ENCODE results near the gene GOLGA8G. TPM values are rescaled to one million over a fixed set of nuclear protein-coding genes. Genes with fewer than 3 reads are reported as not detected.
"Not testable (repeated sequence)": the region's sequence is repeated elsewhere in the genome, so short reads cannot be mapped to it uniquely, and the experiment has no call there.

GOLGA8G gene, protein sequence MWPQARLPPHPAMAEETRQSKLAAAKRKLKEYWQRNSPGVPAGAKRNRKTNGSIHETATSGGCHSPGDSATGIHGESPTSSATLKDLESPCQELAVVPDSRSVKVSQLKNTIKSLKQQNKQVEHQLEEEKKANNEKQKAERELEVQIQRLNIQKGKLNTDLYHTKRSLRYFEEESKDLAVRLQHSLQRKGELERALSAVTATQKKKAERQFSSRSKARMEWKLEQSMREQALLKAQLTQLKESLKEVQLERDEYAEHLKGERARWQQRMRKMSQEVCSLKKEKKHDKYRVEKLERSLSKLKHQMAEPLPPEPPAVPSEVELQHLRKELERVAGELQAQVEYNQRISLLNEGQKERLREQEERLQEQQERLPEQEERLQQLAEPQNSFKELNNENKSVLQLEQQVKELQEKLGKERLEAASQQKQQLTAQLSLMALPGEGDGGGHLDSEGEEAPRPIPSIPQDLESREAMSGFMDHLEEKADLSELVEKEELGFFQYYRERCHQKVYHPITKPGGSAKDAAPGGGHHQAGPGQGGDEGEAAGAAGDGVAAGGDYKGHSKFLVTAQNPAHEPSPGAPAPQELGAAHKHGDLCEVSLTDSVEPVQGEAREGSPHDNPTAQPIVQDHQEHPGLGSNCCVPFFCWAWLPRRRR
- total RNA-seq, result not detected

DNA sequence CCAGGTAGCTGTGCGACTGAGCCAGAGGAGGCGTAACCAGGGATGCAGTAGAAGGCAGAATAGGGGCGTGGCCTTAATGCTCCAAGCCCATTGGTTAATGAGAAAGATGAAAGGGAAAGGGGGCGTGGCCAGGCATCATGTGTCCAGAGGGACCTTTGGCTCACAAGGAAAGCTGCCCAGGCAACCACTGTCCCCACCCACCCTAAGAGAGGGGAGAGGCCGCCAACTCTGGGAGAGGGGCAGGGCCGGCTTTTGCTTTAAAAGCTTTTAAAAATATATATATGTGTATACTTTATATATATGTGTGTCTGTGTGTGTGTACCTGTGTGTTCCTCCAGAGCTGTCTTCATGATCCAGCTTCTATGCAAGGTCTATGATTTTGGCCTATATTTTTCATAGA is at the start of gene GOLGA8G:
GOLGA8G (minus strand) TSS at position 18 of the 400 bp plus-strand sequence. CDS start 62 bp downstream, outside the sequence.
- H3K36me3 ChIP-seq; H3K4me1 ChIP-seq; intact Hi-C loops (cut with DNase I; ENCODE audit: low total_unique reads); H3K4me3 ChIP-seq; H3K27ac ChIP-seq; H3K27me3 ChIP-seq; DNase-seq; H3K9me3 ChIP-seq: not testable (repeated sequence)

DNA sequence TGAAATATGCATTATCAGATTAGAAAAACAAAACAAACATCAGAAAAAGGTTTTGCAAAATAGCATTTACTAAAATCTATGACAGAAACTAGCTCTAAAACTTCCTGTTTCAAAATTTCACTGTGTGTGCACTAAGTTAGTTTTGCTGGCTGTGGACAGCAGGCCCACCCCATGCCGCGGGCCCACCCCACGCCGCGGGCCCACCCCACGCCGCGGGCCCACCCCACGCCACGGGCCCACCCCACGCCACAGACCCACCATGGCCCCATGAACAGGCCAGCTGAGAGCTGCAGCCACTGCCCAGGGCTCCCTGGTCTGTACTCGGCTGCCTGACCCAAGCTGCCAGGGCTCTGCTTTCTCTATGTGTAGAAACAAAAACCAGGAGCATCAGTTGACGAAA is 40.6 kb upstream of the GOLGA8G start:
- intact Hi-C loops (cut with DNase I; ENCODE audit: low total_unique reads); DNase-seq; H3K9me3 ChIP-seq; H3K4me3 ChIP-seq; H3K27ac ChIP-seq; H3K4me1 ChIP-seq; H3K27me3 ChIP-seq; H3K36me3 ChIP-seq: not testable (repeated sequence)

DNA sequence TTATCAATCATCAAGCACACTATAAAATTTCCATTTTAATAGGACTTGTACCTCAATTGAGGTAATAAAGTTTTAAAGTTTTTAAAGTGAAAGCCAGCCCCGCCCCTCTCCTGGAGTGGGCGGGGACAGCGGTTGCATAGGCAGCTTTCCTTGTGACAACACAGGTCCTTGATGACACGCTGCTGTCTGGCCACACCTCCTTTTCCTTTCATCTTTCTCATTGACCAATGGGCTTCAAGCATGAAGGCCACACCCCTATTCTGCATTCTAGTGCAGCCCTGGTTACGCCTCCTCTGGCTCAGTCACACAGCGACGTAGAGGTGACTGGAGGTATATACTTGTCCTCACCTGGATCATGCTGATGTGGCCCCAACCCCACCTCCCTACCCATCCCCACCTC is 20.5 kb upstream of the GOLGA8G start, which contains the start of gene GOLGA6L25:
GOLGA6L25 (plus strand) TSS at position 301 of the 400 bp plus-strand sequence; CDS start at position 362, 61 bp downstream.
- H3K27me3 ChIP-seq; H3K4me3 ChIP-seq; DNase-seq; H3K4me1 ChIP-seq; H3K27ac ChIP-seq; intact Hi-C loops (cut with DNase I; ENCODE audit: low total_unique reads); H3K36me3 ChIP-seq; H3K9me3 ChIP-seq: not testable (repeated sequence)

DNA sequence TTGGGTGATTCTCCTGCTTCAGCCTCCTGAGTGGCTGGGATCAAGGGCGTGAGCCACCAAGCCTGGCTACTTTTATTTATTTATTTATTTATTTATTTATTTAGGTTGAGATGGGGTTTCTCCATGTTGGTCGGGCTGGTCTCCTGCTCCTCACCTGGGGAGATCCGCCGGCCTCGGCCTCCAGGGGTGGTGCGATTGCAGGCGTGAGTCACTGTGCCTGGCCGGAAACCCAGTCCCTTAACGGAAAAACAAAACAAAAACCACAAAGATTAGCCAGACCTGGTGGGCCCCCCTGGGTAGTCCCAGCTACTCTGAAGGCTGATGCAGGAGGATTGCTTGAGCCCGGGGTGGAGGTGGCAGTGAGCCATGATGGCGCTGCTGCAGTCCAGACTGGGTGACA is 17.6 kb downstream of the GOLGA8G start:
- H3K4me3 ChIP-seq; H3K9me3 ChIP-seq; H3K4me1 ChIP-seq; H3K36me3 ChIP-seq; intact Hi-C loops (cut with DNase I; ENCODE audit: low total_unique reads); H3K27me3 ChIP-seq; DNase-seq; H3K27ac ChIP-seq: not testable (repeated sequence)

DNA sequence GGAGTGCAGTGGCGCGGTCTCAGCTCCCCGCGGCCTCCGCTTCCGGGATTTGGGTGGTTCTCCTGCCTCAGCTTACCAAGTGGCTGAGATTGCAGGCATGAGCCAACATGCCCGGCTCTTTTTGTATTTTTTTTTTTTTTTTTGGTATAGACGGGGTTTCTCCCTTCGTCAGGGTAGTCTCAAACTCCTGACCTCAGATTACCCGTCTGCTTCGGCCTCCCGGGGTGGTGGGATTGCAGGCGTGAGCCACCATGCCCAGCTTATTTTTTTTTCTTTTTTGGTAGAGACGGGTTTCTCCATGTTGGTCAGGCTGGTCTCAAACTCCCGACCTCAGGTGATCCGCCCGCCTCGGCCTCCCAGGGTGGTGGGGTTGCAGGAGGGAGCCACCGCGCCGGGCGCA is 18.6 kb downstream of the GOLGA8G start:
- H3K9me3 ChIP-seq; H3K27me3 ChIP-seq; DNase-seq; H3K27ac ChIP-seq; H3K36me3 ChIP-seq; intact Hi-C loops (cut with DNase I; ENCODE audit: low total_unique reads); H3K4me3 ChIP-seq; H3K4me1 ChIP-seq: not testable (repeated sequence)

DNA sequence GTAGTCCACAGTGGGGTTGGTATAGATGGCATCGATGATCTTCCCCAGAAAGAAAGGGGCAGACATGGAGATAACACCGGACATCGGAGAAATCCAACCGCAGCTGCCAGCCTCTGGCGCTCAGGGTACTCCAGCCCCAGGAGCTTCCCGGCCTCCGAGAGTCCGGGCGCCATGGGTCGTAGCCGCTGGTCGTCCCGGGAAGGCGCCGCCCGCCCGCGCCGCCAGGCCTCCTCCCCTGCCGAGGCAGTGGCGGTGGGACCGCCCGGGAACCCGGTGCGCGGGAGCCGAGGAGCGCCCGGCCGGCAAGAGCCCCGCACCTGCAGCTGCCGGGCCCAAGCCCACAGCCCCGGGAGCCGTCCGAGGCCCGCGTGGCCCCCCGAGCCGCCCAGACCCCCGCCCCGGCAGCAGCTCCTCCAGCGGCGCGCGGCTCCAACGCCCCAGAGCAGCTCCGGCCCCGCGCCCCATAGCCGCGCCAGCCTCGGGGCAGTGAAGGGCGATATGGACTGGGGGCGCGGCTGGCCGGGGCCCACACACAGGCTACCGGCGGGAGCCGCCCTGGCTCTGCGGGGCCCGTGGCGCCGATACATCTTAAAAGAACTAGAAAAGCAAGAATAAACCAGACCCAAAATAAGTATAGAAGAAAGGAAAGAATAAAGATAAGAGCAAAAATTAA is 24.4 kb downstream of the GOLGA8G start:
- H3K4me1 ChIP-seq; H3K27me3 ChIP-seq; H3K9me3 ChIP-seq; H3K36me3 ChIP-seq; H3K27ac ChIP-seq; H3K4me3 ChIP-seq; DNase-seq; intact Hi-C loops (cut with DNase I; ENCODE audit: low total_unique reads): not testable (repeated sequence)

DNA sequence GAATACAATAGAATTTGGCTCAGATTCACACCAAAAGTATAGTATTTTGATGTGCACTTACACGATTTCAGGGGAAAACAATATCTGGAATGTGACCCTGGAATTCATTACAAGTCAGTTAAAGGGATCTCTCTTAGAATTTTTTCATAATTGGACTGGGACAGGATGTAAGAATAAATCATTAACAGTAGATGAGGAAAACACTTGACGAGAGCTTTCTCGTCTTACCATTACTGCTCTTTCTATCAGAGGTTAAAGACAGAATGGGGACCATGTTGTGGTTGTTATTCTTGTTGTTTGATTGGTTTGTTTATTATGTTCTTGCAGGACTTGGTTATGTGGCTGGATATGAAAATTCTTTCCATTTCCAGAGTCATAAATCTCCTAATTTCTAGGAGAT is 51.4 kb downstream of the GOLGA8G start:
- H3K27me3 ChIP-seq; H3K27ac ChIP-seq; DNase-seq; H3K9me3 ChIP-seq; H3K36me3 ChIP-seq; H3K4me1 ChIP-seq; H3K4me3 ChIP-seq; intact Hi-C loops (cut with DNase I; ENCODE audit: low total_unique reads): not testable (repeated sequence)

Small RNA genes within 50 kb of the gene (microRNA-seq; reads per million reads assigned to microRNA genes)
- gene MIR4509-3 (ENCODE audit: borderline microRNAs expressed, borderline replicate concordance), result not detected

Small RNA genes within 50 kb of the gene (small RNA-seq; reads per million reads assigned to genes)
- gene AC138749.2 (not detected), gene AC138749.4 (not detected), gene AC138749.5 (not detected), gene MIR4509-3 (not detected), gene RF00017 (not detected)

Other genes with a start within 250 kb of the GOLGA8G start
- gene HERC2, start 210.8 kb downstream of the GOLGA8G start, total RNA-seq, result 10 to 100 TPM; 14.1 to 98.3 (median 58.6) TPM
- not detected for gene GOLGA6L24, start 174.9 kb downstream of the GOLGA8G start, total RNA-seq
- gene GOLGA8F, start 154.3 kb downstream of the GOLGA8G start, total RNA-seq, result not detected
- not detected for gene GOLGA6L25, start 20.6 kb upstream of the GOLGA8G start, total RNA-seq
- 1 to 10 TPM in 2 of 4 donors, under 1 TPM in 1, not detected in 1; 0.26 to 5.1 (median 4.2) TPM for gene GOLGA8M, start 179.4 kb upstream of the GOLGA8G start, total RNA-seq

Measured in uterus (tissue), 4 donors.